SKM-1 (cell line): Measurements from ENCODE around the gene KRT8.
"Not testable (repeated sequence)": the region's sequence is repeated elsewhere in the genome, so short reads cannot be mapped to it uniquely, and the experiment has no call there.

Experiments used
- DNase-seq: peaks from one replicate; lab custom pipeline; 2025; ENCODE audit not compliant: unreplicated experiment; lab: John Stamatoyannopoulos, UW

The KRT8 gene

DNA sequence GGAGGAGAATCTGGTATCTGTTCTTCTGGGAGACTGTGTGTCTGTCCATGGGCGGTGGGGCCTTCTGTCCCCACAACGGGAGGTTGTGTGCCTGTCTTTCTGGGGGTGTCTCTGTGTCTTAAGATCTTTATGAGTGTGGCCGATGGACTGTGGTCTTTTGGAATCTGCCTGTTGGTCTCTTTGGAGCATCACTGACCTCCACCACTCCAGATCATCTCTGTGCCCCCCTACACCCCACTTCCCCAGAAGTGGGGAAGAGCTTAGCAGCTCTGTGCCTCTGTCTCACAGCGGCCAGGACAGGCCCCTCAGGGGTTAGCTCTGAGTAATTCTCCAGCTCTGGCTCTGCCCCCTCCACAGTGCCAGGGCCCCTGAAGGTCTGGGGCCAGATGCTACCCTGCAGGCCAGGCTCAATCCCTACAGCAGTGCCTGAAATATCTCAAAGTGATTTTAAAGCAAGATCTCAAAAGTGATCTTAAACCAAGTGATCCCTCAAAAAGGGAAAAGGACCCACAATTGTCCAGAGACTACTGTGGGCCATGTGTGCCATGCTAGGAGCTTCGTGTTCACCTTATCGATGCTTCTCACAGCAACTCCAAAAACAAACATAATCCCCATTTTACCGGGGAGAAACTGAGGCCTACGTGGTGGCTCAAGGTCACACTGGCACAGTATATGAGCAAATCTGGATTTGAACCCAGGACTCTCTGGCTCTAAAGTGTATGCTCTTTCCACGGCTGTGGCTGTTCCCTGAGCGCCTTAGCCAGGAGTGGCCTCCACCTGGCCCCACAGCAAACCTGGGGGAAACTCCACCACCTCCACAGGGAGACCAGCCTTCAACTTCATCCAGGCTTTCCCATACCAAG lies 30.1 kb downstream of the KRT8 start:
- no peak for DNase-seq

DNA sequence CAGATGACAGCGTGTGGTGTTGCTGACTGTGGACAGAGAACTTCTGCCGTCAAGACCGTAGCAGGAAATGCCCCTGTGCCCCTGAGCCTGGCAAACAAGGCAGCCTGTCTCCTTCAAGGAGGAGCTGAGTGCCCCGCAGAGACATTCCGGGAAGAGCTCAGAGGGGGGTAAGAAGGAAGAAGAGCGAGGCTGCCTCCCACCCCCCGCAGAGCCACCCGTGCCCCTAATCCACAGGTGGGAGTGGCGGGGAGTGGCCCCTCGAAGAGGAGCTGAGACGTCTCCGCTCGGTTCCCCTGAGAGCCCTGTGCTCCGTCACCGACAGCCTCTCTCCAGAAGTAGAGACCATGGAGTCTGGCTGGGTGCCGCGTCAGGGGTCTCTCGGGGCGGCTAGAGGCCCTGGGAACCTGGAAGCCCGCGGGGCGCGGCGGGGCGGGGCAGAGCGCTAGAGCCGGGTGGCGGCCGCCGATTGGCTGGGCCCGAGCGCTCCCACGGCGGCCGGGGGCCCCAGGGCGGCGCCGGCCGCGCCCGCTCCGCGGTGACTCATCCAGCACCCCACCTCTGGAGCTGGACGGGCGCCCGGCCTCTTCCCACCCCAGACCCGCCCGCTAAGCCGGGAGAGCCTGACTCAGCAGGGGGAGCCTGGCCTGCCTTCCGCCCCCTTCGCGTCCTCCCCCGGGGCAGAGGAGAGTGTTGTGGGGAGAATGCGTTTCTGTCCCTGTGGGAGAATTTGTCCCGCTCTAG lies 30.9 kb downstream of the KRT8 start:
- DNase-seq: no peak

DNA sequence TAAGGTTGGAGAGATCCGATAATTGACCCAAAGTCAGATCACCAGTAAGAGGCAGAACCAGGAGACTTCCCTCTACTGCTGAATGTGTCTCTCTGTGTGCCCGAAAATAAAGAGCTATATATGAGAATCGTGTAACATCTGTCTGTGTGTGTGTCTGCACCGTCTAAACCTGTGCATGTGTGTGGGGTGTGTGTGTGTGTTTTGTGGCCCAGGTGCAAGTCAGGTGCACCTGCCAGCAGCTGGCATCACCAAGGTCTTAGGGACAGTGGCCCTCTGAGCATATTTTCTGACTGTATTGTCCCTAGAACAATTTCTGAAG lies 31.4 kb downstream of the KRT8 start:
- DNase-seq: no peak

- DNase-seq: no peak
Measured at GRCh38 chr12:52872644-52873389, 32.1 kb downstream of the KRT8 start.

GRCh38 chr12:52871291-52872039 lies 33.4 kb downstream of the KRT8 start:
- no peak for DNase-seq

- DNase-seq: no peak
Measured at GRCh38 chr12:52870361-52871290, 34.2 kb downstream of the KRT8 start.

GRCh38 chr12:52867642-52868041 lies 37.2 kb downstream of the KRT8 start:
- DNase-seq: no peak

- no peak for DNase-seq
Measured at GRCh38 chr12:52867152-52867551, 37.7 kb downstream of the KRT8 start.

DNA sequence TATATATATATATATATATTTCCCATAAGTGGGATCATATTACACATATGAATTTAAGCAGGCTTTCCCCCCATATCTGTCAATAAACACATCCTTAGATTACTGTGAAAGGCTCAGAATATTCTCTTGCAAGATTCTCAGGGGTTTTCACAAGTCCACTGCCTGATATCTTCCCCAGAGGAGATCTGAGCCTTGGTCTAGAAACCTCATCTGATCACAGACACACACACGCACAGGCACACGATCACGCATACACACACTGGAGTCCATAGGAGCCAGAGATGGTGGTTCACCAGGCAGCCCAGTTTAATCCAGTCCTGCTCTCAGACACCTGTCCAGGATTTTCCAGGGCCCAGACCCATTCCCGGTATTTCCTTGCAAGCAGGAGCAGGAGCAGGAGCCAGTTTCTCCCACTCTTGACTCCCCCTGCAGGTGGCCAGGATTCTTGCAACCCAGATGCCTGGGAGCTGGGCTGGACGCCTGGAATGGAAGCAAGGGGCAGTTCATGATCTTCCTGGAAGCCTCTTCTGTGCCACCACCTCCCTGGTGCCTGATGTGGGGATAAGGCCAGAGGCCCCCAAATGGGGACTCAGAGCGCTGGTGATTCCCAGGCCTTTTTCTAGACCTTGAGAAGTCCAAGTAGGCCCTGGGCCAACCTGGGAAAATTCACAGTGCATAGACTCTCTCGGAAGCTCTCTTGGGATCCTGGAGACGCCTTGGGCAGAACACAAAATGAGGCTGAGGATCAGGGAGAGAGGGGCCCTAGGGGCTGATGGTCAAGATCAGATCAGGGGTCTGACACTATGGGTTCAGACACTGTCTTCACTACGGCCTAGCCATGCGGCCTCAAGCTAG lies 39.6 kb downstream of the KRT8 start:
- DNase-seq: no peak

DNA sequence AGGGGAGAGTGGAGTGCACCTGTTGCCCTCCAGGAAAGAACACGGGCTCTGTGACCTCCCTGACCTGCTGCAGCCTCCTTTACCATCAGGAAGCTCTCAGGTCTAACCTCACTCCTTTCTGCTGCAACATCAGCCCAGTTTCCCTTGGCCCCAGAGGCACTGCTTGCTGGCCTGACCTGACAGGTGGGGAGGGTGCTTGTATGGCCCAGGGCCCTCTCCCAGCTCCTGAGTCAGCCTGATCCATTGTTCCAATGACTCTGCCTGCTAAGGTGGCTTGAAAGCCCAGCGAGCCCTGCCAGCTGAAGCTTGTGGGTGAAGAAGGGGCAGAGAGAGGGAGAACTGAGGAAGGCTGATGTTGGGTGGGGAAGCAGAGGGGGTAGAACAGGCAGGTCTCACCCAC lies 42.9 kb downstream of the KRT8 start:
- no peak for DNase-seq

GRCh38 chr12:52861511-52861910 lies 43.4 kb downstream of the KRT8 start:
- no peak for DNase-seq

GRCh38 chr12:52860102-52860823 lies 44.6 kb downstream of the KRT8 start:
- no peak for DNase-seq

GRCh38 chr12:52857500-52857899 lies 47.4 kb downstream of the KRT8 start:
- no peak for DNase-seq

GRCh38 chr12:52856787-52857186 lies 48.1 kb downstream of the KRT8 start:
- DNase-seq: no peak

GRCh38 chr12:52856077-52856476 lies 48.8 kb downstream of the KRT8 start:
- DNase-seq: not testable (repeated sequence)

DNA sequence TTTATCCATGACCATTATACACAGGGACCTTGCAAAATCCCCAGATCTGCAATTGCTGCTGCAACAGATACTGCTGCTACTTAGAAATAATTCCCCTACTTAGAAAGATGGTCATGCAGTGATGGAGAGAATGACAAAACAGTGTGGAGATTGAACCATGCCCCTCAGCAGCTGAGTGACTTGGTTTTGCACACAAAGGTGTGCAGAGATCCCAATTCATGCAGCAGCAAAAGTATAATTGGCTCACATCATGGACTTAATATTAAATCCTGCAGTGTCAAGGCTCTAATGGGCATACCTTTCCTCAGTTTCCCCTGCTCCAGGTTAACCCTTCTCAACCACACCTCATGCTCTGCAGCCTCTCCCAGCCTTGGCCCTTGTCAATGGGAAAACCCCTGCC lies 53.1 kb downstream of the KRT8 start:
- no peak for DNase-seq

DNA sequence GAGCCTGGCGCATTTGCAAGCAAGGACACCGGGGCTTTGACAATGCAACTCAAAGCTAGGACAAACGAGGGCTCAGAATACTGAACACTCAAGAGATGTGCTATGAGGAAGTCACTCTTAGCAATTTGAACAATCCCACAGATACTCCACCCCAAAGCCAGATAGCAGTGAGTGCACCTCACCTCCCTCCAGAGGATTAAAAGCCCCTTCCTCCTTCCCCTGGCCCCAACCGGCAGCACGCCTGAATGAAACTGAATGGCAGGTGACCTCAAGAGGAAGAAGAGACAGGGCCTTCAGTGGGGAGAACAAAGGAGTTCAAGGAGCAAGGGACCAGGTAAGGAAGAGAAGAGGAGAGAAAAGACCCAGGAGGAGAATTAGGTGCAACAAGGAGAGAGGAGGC lies 54.2 kb downstream of the KRT8 start:
- DNase-seq: no peak

GRCh38 chr12:52849511-52849910 lies 55.4 kb downstream of the KRT8 start:
- DNase-seq: no peak
